Measurements from ENCODE around the gene NAXE.
"Not testable (repeated sequence)": the region's sequence is repeated elsewhere in the genome, so short reads cannot be mapped to it uniquely, and the experiment has no call there.

Gene NAXE

GRCh38 chr1:156595016-156595415, 3.4 kb downstream of the NAXE start:
- peaks cover 30 to 56% of the 10 kb centered on the region in 2 donors for H3K36me3 ChIP-seq (ENCODE audit: control insufficient read depth in 1 of 2, insufficient read depth in 2 of 2, low read length in 2 of 2)
- H3K27me3 ChIP-seq (ENCODE audit: low read depth, low read length) = no peaks in the 10 kb centered on the region
- peaks cover 8 to 10% of the 10 kb centered on the region in 2 donors for H3K4me1 ChIP-seq (ENCODE audit: control insufficient read depth in 1 of 2, insufficient read depth in 2 of 2, low read length in 2 of 2)
- H3K27ac ChIP-seq (ENCODE audit: low read length) = no peak overlapping the region
- H3K4me3 ChIP-seq (ENCODE audit: low read depth in 1 of 2, low read length in 2 of 2) = no peak overlapping the region
- H3K9me3 ChIP-seq (ENCODE audit: control insufficient read depth in 1 of 2, low read length in 2 of 2) = no peaks in the 10 kb centered on the region

- peaks cover 30 to 56% of the 10 kb centered on the region in 2 donors for H3K36me3 ChIP-seq (ENCODE audit: control insufficient read depth in 1 of 2, insufficient read depth in 2 of 2, low read length in 2 of 2)
- no peaks in the 10 kb centered on the region for H3K9me3 ChIP-seq (ENCODE audit: control insufficient read depth in 1 of 2, low read length in 2 of 2)
- H3K4me3 ChIP-seq (ENCODE audit: low read depth in 1 of 2, low read length in 2 of 2) = no peak overlapping the region
- H3K4me1 ChIP-seq (ENCODE audit: control insufficient read depth in 1 of 2, insufficient read depth in 2 of 2, low read length in 2 of 2) = peaks cover 9 to 13% of the 10 kb centered on the region in 2 donors
- H3K27ac ChIP-seq (ENCODE audit: low read length) = no peak overlapping the region
- H3K27me3 ChIP-seq (ENCODE audit: low read depth, low read length) = no peaks in the 10 kb centered on the region
Observed at GRCh38 chr1:156596426-156596825, 4.8 kb downstream of the NAXE start.

DNA sequence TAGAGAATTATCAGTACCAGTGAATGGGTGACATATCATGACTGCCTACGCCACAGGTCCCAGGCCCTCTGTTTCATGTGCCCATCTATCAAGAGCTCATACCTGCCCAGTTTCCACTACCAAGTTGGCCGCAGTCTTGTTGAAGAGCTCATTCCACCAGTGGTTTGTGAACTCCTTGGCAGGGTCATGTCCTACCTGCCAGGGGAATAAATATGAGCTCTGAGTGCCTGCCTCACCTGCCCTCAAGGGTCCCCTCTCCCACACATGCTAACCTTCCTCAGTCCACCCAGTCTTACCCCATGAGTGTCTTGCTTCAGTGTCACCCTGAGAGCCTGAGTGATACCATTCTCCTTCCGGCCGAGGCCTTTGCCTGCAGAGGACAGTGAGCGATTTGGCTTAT, 6.5 kb downstream of the NAXE start:
- Histone ChIP-seq H3K36me3 (ENCODE audit: control insufficient read depth in 1 of 2, insufficient read depth in 2 of 2, low read length in 2 of 2) (peaks cover 30 to 51% of the 10 kb centered on the region in 2 donors), H3K4me3 (ENCODE audit: low read depth in 1 of 2, low read length in 2 of 2) (no peak overlapping the region), H3K27me3 (ENCODE audit: low read depth, low read length) (no peaks in the 10 kb centered on the region), H3K4me1 (ENCODE audit: control insufficient read depth in 1 of 2, insufficient read depth in 2 of 2, low read length in 2 of 2) (peaks cover 4 to 12% of the 10 kb centered on the region in 2 donors), H3K9me3 (ENCODE audit: control insufficient read depth in 1 of 2, low read length in 2 of 2) (no peaks in the 10 kb centered on the region), H3K27ac (ENCODE audit: low read length) (no peak overlapping the region)

DNA sequence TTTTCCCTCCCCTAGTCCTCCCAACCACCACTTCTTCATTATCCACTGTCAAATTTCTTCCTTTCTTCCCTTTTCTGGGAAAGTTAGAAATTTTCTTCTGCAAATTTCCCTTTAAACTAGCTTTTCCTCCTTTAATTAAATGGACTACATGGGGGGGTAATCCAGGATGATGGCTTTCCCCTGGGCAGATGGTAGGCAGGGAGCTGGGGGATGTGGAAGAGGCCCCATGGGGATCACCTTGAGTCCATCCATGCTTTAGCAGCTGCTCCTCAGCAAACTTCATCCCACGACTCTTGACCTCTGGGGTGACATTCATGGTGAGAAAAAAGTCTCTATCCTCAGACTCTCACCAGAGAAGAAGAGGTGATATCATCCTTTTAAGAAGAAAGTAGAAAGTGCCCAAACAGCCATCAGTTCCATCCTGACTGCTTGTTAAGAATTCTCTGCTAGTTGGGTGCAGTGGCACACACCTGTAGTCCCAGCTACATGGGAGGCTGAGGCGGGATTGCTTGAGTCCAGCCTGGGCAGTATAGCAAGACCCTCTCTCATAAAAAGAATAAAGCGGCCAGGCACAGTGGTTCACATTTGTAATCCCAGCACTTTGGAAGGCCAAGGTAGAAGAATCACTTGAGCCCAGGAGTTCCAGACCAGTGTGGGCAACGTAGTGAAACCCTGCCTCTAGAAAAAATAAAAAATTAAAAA, 7.3 kb downstream of the NAXE start:
- no peak overlapping the region for H3K4me3 ChIP-seq (ENCODE audit: low read depth in 1 of 2, low read length in 2 of 2)
- H3K36me3 ChIP-seq (ENCODE audit: control insufficient read depth in 1 of 2, insufficient read depth in 2 of 2, low read length in 2 of 2) = peaks cover 30 to 44% of the 10 kb centered on the region in 2 donors
- H3K9me3 ChIP-seq (ENCODE audit: control insufficient read depth in 1 of 2, low read length in 2 of 2) = no peaks in the 10 kb centered on the region
- H3K27ac ChIP-seq (ENCODE audit: low read length) = no peak overlapping the region
- H3K4me1 ChIP-seq (ENCODE audit: control insufficient read depth in 1 of 2, insufficient read depth in 2 of 2, low read length in 2 of 2) = peaks cover 4 to 12% of the 10 kb centered on the region in 2 donors
- no peaks in the 10 kb centered on the region for H3K27me3 ChIP-seq (ENCODE audit: low read depth, low read length)

- Histone ChIP-seq H3K36me3 (ENCODE audit: control insufficient read depth in 1 of 2, insufficient read depth in 2 of 2, low read length in 2 of 2) (peaks cover 24 to 37% of the 10 kb centered on the region in 2 donors), H3K4me1 (ENCODE audit: control insufficient read depth in 1 of 2, insufficient read depth in 2 of 2, low read length in 2 of 2) (peaks cover 4 to 12% of the 10 kb centered on the region in 2 donors), H3K4me3 (ENCODE audit: low read depth in 1 of 2, low read length in 2 of 2) (no peak overlapping the region), H3K27me3 (ENCODE audit: low read depth, low read length) (no peaks in the 10 kb centered on the region), H3K27ac (ENCODE audit: low read length) (no peak overlapping the region), H3K9me3 (ENCODE audit: control insufficient read depth in 1 of 2, low read length in 2 of 2) (no peaks in the 10 kb centered on the region)
Observed at GRCh38 chr1:156599811-156600210, 8.2 kb downstream of the NAXE start.

GRCh38 chr1:156600733-156601121, 9.2 kb downstream of the NAXE start:
- Histone ChIP-seq H3K4me1 (ENCODE audit: control insufficient read depth in 1 of 2, insufficient read depth in 2 of 2, low read length in 2 of 2) (peaks cover 4 to 12% of the 10 kb centered on the region in 2 donors), H3K36me3 (ENCODE audit: control insufficient read depth in 1 of 2, insufficient read depth in 2 of 2, low read length in 2 of 2) (peaks cover 18 to 28% of the 10 kb centered on the region in 2 donors), H3K27ac (ENCODE audit: low read length) (peak overlapping the region; percentile 88), H3K9me3 (ENCODE audit: control insufficient read depth in 1 of 2, low read length in 2 of 2) (no peaks in the 10 kb centered on the region), H3K4me3 (ENCODE audit: low read depth in 1 of 2, low read length in 2 of 2) (peak overlapping the region; percentile 88 to 99), H3K27me3 (ENCODE audit: low read depth, low read length) (no peaks in the 10 kb centered on the region)

DNA sequence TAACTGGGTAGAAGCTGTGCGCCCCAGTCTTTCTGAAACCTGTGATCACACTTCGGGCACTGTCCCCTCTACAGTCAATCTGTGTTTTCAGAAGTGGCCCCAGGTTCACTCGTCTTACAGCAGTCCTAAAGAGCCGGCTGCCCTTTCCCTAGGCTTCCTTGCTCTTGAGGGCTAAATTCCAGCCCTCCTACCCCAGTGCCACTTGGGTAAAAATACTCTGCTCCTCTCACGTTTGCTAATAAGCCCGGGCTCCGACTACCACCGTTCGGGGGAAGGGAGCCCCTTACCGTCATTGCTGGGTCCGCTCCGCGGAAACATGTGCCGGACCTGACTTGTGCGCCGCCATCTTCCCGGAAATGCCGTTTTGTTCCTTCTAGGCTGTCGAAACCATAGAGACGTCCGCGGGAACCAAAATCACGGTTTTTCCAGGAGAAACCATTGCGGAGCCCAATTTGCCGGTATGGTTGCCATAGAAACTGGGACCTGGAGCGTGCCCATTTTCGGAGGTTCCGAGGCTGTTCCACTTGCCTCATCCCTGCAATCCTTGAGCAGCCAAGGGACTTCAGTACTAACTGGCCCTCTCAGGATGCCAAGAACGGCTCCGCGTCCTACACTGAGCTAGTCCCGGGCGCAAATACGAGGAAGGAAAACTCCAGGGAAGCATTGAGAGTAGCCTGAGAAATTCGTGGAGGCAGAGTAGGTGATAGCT, 9.7 kb downstream of the NAXE start, which contains the start of gene GPATCH4:
Gene GPATCH4, minus strand, starts transcription at position 358 of the 709 bp plus-strand sequence.
- H3K27me3 ChIP-seq (ENCODE audit: low read depth, low read length) = no peaks in the 10 kb centered on the region

DNA sequence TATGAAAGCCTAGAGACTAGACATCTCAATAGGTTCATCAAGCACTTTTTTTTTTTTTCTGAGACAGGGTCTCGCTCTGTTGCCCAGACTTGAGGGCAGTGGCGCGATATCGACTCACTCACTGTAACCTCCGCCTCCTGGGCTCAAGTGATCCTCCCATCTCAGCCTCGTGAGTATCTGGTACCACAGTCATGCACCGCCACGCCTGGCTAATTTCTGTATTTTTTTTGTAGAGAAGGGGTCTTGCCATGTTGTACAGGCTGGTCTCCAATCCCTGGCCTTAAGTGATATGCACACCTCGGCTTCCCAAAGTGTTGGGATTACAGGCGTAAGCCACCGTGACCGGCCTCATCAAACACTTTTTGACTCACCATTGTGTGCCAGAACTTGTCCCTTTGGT, 10.3 kb downstream of the NAXE start:
- Histone ChIP-seq H3K9me3 (ENCODE audit: control insufficient read depth in 1 of 2, low read length in 2 of 2) (no peaks in the 10 kb centered on the region), H3K36me3 (ENCODE audit: control insufficient read depth in 1 of 2, insufficient read depth in 2 of 2, low read length in 2 of 2) (peaks cover 16% of the 10 kb centered on the region in 2 donors)

More for the DNA sequence above, 9.7 kb downstream of the NAXE start, which contains the start of gene GPATCH4:
- Histone ChIP-seq H3K9me3 (ENCODE audit: control insufficient read depth in 1 of 2, low read length in 2 of 2) (no peaks in the 10 kb centered on the region), H3K4me3 (ENCODE audit: low read depth in 1 of 2, low read length in 2 of 2) (peak within 1 kb of the TSS; percentile 88 to 99), H3K27ac (ENCODE audit: low read length) (peak within 1 kb of the TSS; percentile 88), H3K4me1 (ENCODE audit: control insufficient read depth in 1 of 2, insufficient read depth in 2 of 2, low read length in 2 of 2) (peaks cover 4 to 12% of the 10 kb centered on the region in 2 donors), H3K36me3 (ENCODE audit: control insufficient read depth in 1 of 2, insufficient read depth in 2 of 2, low read length in 2 of 2) (peaks cover 18 to 22% of the 10 kb centered on the region in 2 donors)

GRCh38 chr1:156602557-156602993, 11.0 kb downstream of the NAXE start:
- H3K36me3 ChIP-seq (ENCODE audit: control insufficient read depth in 1 of 2, insufficient read depth in 2 of 2, low read length in 2 of 2) = peaks cover 9% of the 10 kb centered on the region in 2 donors

More for the DNA sequence above, 10.3 kb downstream of the NAXE start:
- peak overlapping the region; percentile 88 to 99 for H3K4me3 ChIP-seq (ENCODE audit: low read depth in 1 of 2, low read length in 2 of 2)
- H3K27me3 ChIP-seq (ENCODE audit: low read depth, low read length) = no peaks in the 10 kb centered on the region
- peak overlapping the region; percentile 88 for H3K27ac ChIP-seq (ENCODE audit: low read length)
- peaks cover 4 to 12% of the 10 kb centered on the region in 2 donors for H3K4me1 ChIP-seq (ENCODE audit: control insufficient read depth in 1 of 2, insufficient read depth in 2 of 2, low read length in 2 of 2)

GRCh38 chr1:156607344-156607743, 15.8 kb downstream of the NAXE start:
- not testable (repeated sequence) for H3K4me1 ChIP-seq (ENCODE audit: control insufficient read depth in 1 of 2, insufficient read depth in 2 of 2, low read length in 2 of 2); H3K27me3 ChIP-seq (ENCODE audit: low read depth, low read length); H3K4me3 ChIP-seq (ENCODE audit: low read depth in 1 of 2, low read length in 2 of 2); H3K36me3 ChIP-seq (ENCODE audit: control insufficient read depth in 1 of 2, insufficient read depth in 2 of 2, low read length in 2 of 2); H3K9me3 ChIP-seq (ENCODE audit: control insufficient read depth in 1 of 2, low read length in 2 of 2); H3K27ac ChIP-seq (ENCODE audit: low read length)

More at GRCh38 chr1:156602557-156602993, 11.0 kb downstream of the NAXE start:
- H3K27me3 ChIP-seq (ENCODE audit: low read depth, low read length) = no peaks in the 10 kb centered on the region
- peaks cover 4 to 12% of the 10 kb centered on the region in 2 donors for H3K4me1 ChIP-seq (ENCODE audit: control insufficient read depth in 1 of 2, insufficient read depth in 2 of 2, low read length in 2 of 2)
- no peak overlapping the region for H3K27ac ChIP-seq (ENCODE audit: low read length)
- H3K9me3 ChIP-seq (ENCODE audit: control insufficient read depth in 1 of 2, low read length in 2 of 2) = no peaks in the 10 kb centered on the region
- no peak overlapping the region for H3K4me3 ChIP-seq (ENCODE audit: low read depth in 1 of 2, low read length in 2 of 2)

GRCh38 chr1:156608036-156608674, 16.6 kb downstream of the NAXE start:
- Histone ChIP-seq H3K4me1 (ENCODE audit: control insufficient read depth in 1 of 2, insufficient read depth in 2 of 2, low read length in 2 of 2) (peaks cover 0 to 4% of the 10 kb centered on the region in 2 donors), H3K36me3 (ENCODE audit: control insufficient read depth in 1 of 2, insufficient read depth in 2 of 2, low read length in 2 of 2) (no peaks in the 10 kb centered on the region), H3K9me3 (ENCODE audit: control insufficient read depth in 1 of 2, low read length in 2 of 2) (no peaks in the 10 kb centered on the region), H3K4me3 (ENCODE audit: low read depth in 1 of 2, low read length in 2 of 2) (no peak overlapping the region), H3K27me3 (ENCODE audit: low read depth, low read length) (no peaks in the 10 kb centered on the region), H3K27ac (ENCODE audit: low read length) (no peak overlapping the region)

Measured in muscle layer of duodenum (tissue), 2 donors.